Measurements from ENCODE around the gene UNC93B1. TPM values are rescaled to one million over a fixed set of nuclear protein-coding genes. Genes with fewer than 3 reads are reported as not detected.
A peak's percentile ranks its signal among the peaks of the same experiment; 100 is the strongest.

The UNC93B1 gene
- total and polyA plus RNA-seq, 2 of the 13 experiments (the other 11 are each of a cell fraction or from before 2014, with no cell fraction given), result 8.8 to 18.9 TPM

DNA sequence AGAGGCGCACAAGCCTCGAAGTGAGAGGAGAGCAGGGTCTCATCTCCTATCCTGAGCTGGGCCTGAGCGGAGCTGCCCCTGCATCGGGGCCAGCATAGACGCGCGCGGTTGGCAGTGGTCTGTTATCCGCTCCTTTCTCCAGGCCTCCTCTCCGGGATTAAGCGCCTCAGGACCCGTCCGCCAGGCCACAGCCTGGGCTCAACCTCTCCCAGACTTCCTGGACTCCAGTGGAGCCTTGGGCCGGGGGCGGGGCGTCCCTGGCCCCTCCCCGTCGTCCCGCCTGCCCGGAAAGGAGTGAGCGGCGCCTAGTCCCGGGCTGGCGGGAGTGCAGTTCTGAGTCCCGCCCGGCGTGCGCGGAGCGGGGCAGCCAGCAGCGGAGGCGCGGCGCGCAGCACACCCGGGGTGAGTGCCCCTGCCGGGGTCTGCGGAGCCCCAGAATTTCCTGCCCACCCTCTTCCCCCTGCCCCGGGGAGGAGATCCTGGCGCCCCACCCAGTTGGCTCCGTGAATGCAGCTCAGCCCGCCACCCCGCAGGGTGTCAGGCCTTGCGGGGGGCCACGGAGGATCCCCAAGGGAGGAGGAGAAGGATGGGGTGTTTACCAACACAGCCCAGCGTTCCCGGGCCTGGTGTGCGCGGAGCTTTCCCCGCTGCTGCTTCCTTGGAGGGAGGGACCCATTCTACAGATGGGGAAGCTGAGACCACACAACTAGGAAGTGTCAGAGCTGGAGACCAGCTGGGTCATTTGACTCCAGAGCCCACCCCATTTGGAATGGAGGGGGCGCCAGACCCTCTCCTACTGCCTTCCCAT lies 35.0 kb upstream of the UNC93B1 start, which contains the start of gene TCIRG1 (continued):
- TF ChIP-seq, protein P1, sequence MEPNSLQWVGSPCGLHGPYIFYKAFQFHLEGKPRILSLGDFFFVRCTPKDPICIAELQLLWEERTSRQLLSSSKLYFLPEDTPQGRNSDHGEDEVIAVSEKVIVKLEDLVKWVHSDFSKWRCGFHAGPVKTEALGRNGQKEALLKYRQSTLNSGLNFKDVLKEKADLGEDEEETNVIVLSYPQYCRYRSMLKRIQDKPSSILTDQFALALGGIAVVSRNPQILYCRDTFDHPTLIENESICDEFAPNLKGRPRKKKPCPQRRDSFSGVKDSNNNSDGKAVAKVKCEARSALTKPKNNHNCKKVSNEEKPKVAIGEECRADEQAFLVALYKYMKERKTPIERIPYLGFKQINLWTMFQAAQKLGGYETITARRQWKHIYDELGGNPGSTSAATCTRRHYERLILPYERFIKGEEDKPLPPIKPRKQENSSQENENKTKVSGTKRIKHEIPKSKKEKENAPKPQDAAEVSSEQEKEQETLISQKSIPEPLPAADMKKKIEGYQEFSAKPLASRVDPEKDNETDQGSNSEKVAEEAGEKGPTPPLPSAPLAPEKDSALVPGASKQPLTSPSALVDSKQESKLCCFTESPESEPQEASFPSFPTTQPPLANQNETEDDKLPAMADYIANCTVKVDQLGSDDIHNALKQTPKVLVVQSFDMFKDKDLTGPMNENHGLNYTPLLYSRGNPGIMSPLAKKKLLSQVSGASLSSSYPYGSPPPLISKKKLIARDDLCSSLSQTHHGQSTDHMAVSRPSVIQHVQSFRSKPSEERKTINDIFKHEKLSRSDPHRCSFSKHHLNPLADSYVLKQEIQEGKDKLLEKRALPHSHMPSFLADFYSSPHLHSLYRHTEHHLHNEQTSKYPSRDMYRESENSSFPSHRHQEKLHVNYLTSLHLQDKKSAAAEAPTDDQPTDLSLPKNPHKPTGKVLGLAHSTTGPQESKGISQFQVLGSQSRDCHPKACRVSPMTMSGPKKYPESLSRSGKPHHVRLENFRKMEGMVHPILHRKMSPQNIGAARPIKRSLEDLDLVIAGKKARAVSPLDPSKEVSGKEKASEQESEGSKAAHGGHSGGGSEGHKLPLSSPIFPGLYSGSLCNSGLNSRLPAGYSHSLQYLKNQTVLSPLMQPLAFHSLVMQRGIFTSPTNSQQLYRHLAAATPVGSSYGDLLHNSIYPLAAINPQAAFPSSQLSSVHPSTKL (CRISPR knock-in tag; IDR thresholded peaks at IDR 0.05), result no peak
- no peak for TF ChIP-seq SOX5 (CRISPR knock-in tag; IDR thresholded peaks at IDR 0.05; ENCODE audit: borderline replicate concordance)
- TF ChIP-seq GPN1 (CRISPR knock-in tag; IDR thresholded peaks at IDR 0.05; ENCODE audit: borderline replicate concordance), result no peak
- TF ChIP-seq, protein P2, sequence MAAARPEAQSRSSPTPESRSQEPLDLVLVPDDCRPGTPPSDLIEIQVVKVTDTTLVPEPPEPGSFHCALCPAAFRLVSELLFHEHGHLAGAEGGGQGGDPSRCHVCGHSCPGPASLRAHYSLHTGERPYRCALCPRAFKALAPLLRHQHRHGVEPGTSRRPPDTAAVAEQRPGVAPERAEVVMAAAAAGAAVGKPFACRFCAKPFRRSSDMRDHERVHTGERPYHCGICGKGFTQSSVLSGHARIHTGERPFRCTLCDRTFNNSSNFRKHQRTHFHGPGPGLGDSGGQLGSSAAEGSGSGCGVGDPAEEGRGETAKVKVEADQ (CRISPR knock-in tag; IDR thresholded peaks at IDR 0.05; ENCODE audit: borderline replicate concordance), result no peak
- TF ChIP-seq ZNF205 (CRISPR knock-in tag; IDR thresholded peaks at IDR 0.05), result no peak
- no peak for TF ChIP-seq AHR (CRISPR knock-in tag; IDR thresholded peaks at IDR 0.05)
- peak; percentile 49; the same call in 1 of the 2 replicates for TF ChIP-seq ZBTB10 (CRISPR knock-in tag; IDR thresholded peaks at IDR 0.05; ENCODE audit: borderline replicate concordance)
- no peak for TF ChIP-seq RAD51 (IDR thresholded peaks at IDR 0.05; ENCODE audit: borderline replicate concordance)
- peak; percentile 68 for TF ChIP-seq ELF3 (CRISPR knock-in tag; IDR thresholded peaks at IDR 0.05)
- TF ChIP-seq ZNF547 (CRISPR knock-in tag; IDR thresholded peaks at IDR 0.05), result peak; percentile 4; the same call in 1 of the 2 replicates
- TF ChIP-seq EP300 (IDR thresholded peaks at IDR 0.05; ENCODE audit: low read depth in 2 of 2, low read length in 2 of 2), result no peak
- TF ChIP-seq EP300 (CRISPR knock-in tag; IDR thresholded peaks at IDR 0.05; ENCODE audit: borderline replicate concordance), result no peak
- no peak for TF ChIP-seq WIZ (CRISPR knock-in tag; IDR thresholded peaks at IDR 0.05)
- 0 out of 2 replicates have a peak, but pooled peaks have one; percentile 25 for TF ChIP-seq ZNF138 (CRISPR knock-in tag; IDR thresholded peaks at IDR 0.05; ENCODE audit: low read depth)
- no peak for TF ChIP-seq HMG20B (CRISPR knock-in tag; conservative IDR thresholded peaks at IDR 0.05)
- no peak; the same call in 1 of the 2 replicates for TF ChIP-seq ZNF44 (CRISPR knock-in tag; IDR thresholded peaks at IDR 0.05)
- TF ChIP-seq MTF2 (CRISPR knock-in tag; IDR thresholded peaks at IDR 0.05; ENCODE audit: borderline replicate concordance), result no peak
- no peak; the same call in 1 of the 2 replicates for TF ChIP-seq STAT5B (CRISPR knock-in tag; IDR thresholded peaks at IDR 0.05)
- TF ChIP-seq ZNF501 (CRISPR knock-in tag; IDR thresholded peaks at IDR 0.05), result no peak; the same call in 1 of the 2 replicates
- TF ChIP-seq JARID2 (CRISPR knock-in tag; IDR thresholded peaks at IDR 0.05; ENCODE audit: insufficient replicate concordance), result no peak
- TF ChIP-seq ZNF10 (CRISPR knock-in tag; IDR thresholded peaks at IDR 0.05; ENCODE audit: borderline replicate concordance, low read depth), result no peak
- TF ChIP-seq U2AF2 (IDR thresholded peaks at IDR 0.05; ENCODE audit: low read depth, low read length), result no peak
- TF ChIP-seq ZNF558 (CRISPR knock-in tag; IDR thresholded peaks at IDR 0.05; ENCODE audit: borderline replicate concordance), result peak; percentile 22
